B cell (primary cell): ENCODE results near the gene CDKAL1. TPM values are rescaled to one million over a fixed set of nuclear protein-coding genes. Genes with fewer than 3 reads are reported as not detected.

Experiments used
- ATAC-seq: fragments of 200-7000 bp; cut with Tn5 transposase; one replicate; pipeline ENCODE4 v1.10.0; 2021; ENCODE audit warnings: low read depth, mild to moderate bottlenecking, moderate number of reproducible peaks, moderate library complexity
- CTCF ChIA-PET: fragments of 350-600 bp; sonication (Branson Sonifier 250); formaldehyde crosslinking; loops from one replicate; lab custom pipeline; 2021; ENCODE audit warnings: antibody characterized with exemption, inconsistent platforms; lab: Charles Lee
- POLR2A ChIA-PET: fragments of 350-600 bp; sonication (Branson Sonifier 250); formaldehyde crosslinking; loops from one replicate; lab custom pipeline; 2021; ENCODE audit warnings: antibody characterized with exemption; lab: Charles Lee
- DNase-seq: peaks from one replicate; pipeline ENCODE4 v3.0.0; 2013
- H2AFZ ChIP-seq: 2 replicates; pipeline ENCODE4 v1.6.1; 2012; ENCODE audit warnings: mild to moderate bottlenecking, low read depth, low read length; ENCODE audit not compliant: insufficient read depth, poor library complexity, severe bottlenecking
- H3K27ac ChIP-seq, 2 donors: 1 replicate in 1 of 2; 2 replicates in 1 of 2; pipeline ENCODE4 v1.5.1; 2012 to 2013; ENCODE audit warnings: low read length in 2 of 2, mild to moderate bottlenecking in 2 of 2, moderate library complexity in 1 of 2
- H3K27me3 ChIP-seq, 4 experiments: fragments of 200-600 bp in 1 of 4; sonication (generic) in 1 of 4; replicated peaks in 1 of 4; 1 replicate in 2 of 4; 2 replicates in 2 of 4; pipeline versions ENCODE4 v1.6.1 to v1.7.0; 2013 to 2016; ENCODE audit warnings: low read length in 3 of 4, mild to moderate bottlenecking in 2 of 4, mixed read lengths in 1 of 4, moderate library complexity in 1 of 4; ENCODE audit not compliant: insufficient read depth in 4 of 4, control insufficient read depth in 3 of 4; ENCODE audit errors: control extremely low read depth in 1 of 4
- H3K36me3 ChIP-seq, 2 experiments: replicated peaks in 1 of 2; 1 replicate in 1 of 2; 2 replicates in 1 of 2; pipeline versions ENCODE4 v1.6.1 to v1.7.1; 2013; ENCODE audit warnings: low read length in 1 of 2; ENCODE audit not compliant: insufficient read depth in 2 of 2, control insufficient read depth in 1 of 2; ENCODE audit errors: control extremely low read depth in 1 of 2, extremely low read depth in 1 of 2
- H3K4me1 ChIP-seq, 2 donors: fragments of 200-600 bp in 1 of 2; sonication (generic) in 1 of 2; 1 replicate in 1 of 2; 2 replicates in 1 of 2; pipeline versions ENCODE4 v1.5.1 to v1.6.1; 2013 to 2017; ENCODE audit warnings: low read length in 2 of 2; ENCODE audit not compliant: control insufficient read depth in 2 of 2, insufficient read depth in 2 of 2
- H3K4me2 ChIP-seq: replicated peaks from 2 replicates; pipeline ENCODE3; 2012; ENCODE audit warnings: mild to moderate bottlenecking, low read depth, low read length; ENCODE audit not compliant: poor library complexity, severe bottlenecking
- H3K4me3 ChIP-seq, 5 experiments: fragments of 200-600 bp in 1 of 5; sonication (generic) in 1 of 5; 1 replicate in 3 of 5; 2 replicates in 2 of 5; pipeline versions ENCODE4 v1.5.1 to v1.7.0; 2011 to 2016; ENCODE audit warnings: low read length in 4 of 5, mild to moderate bottlenecking in 4 of 5, low read depth in 2 of 5, control low read depth in 1 of 5, moderate library complexity in 1 of 5; ENCODE audit not compliant: insufficient read depth in 1 of 5; ENCODE audit errors: control extremely low read depth in 1 of 5, extremely low read depth in 1 of 5
- H3K79me2 ChIP-seq: fragments of 200-600 bp; sonication (generic); one replicate; pipeline ENCODE4 v1.6.0; 2016; ENCODE audit warnings: low read length; ENCODE audit not compliant: control insufficient read depth, insufficient read depth
- H3K9ac ChIP-seq: fragments of 200-600 bp; sonication (generic); 2 replicates; pipeline ENCODE4 v1.6.1; 2017; ENCODE audit warnings: mild to moderate bottlenecking, low read length, moderate library complexity
- H3K9me3 ChIP-seq, 3 donors: one replicate each; pipeline versions ENCODE4 v1.6.1 to v1.7.1; 2013; ENCODE audit warnings: low read length in 2 of 3; ENCODE audit not compliant: control insufficient read depth in 2 of 3, insufficient read depth in 1 of 3; ENCODE audit errors: control extremely low read depth in 1 of 3
- H4K20me1 ChIP-seq: 2 replicates; pipeline ENCODE4 v1.6.0; 2012; ENCODE audit warnings: mild to moderate bottlenecking, low read length; ENCODE audit not compliant: insufficient read depth, control insufficient read depth, poor library complexity, severe bottlenecking
- H3K27ac Mint-ChIP-seq: one replicate; pipeline ENCODE4 v1.8.0; 2021; ENCODE audit warnings: mixed read lengths
- H3K27me3 Mint-ChIP-seq: one replicate; pipeline ENCODE4 v1.8.0; 2021; ENCODE audit warnings: mixed read lengths
- H3K4me1 Mint-ChIP-seq: one replicate; pipeline ENCODE4 v1.8.0; 2021; ENCODE audit warnings: mixed read lengths
- H3K4me3 Mint-ChIP-seq: one replicate; pipeline ENCODE4 v1.8.0; 2021; ENCODE audit warnings: mixed read lengths
- H3K9me3 Mint-ChIP-seq: one replicate; pipeline ENCODE4 v1.8.0; 2022; ENCODE audit warnings: mixed read lengths; ENCODE audit not compliant: insufficient read depth
- EZH2 ChIP-seq: IDR thresholded peaks from 2 replicates; pipeline ENCODE4 v1.6.1; 2012; ENCODE audit warnings: borderline replicate concordance, low read depth, mild to moderate bottlenecking, moderate library complexity, low read length; ENCODE audit not compliant: insufficient read depth, poor library complexity, severe bottlenecking
- WGBS: methylation state at CpG from one replicate; pipeline ENCODE4 v1.1.5; 2013; ENCODE audit warnings: missing lambda C conversion rate; ENCODE audit not compliant: insufficient coverage; 5-methylcytosine and 5-hydroxymethylcytosine counted together
- intact Hi-C: fragments of 100-400 bp; cut with micrococcal nuclease; formaldehyde crosslinking; loops from one replicate; pipeline ENCODE4 v1.10.0; 2022
- polyA plus RNA-seq: library from polyadenylated mRNA; depleted of rRNA; stranded (reverse); fragments of >200 nt; gene quantifications from 2 replicates; pipeline ENCODE4 v1.2.3, GENCODE V29; 2012
- total RNA-seq, 2 donors: library from RNA; stranded (reverse); fragments of 120-200 nt in 1 of 2; gene quantifications; 1 replicate in 1 of 2; 2 replicates in 1 of 2; pipeline versions ENCODE4 v1.2.3 to v1.2.4, GENCODE V29; 2013 to 2022
- TF ChIP-seq, protein P1 (sequence below): fragments of 200-600 bp; IDR thresholded peaks from one replicate; pipeline ENCODE4 v1.8.0; 2022; ENCODE audit warnings: antibody characterized with exemption, mild to moderate bottlenecking

CDKAL1 gene
- total and polyA plus RNA-seq, 2 donors (not counting 1 experiment from before 2014, with no cell fraction given): 6.1 to 33.3 TPM

DNA sequence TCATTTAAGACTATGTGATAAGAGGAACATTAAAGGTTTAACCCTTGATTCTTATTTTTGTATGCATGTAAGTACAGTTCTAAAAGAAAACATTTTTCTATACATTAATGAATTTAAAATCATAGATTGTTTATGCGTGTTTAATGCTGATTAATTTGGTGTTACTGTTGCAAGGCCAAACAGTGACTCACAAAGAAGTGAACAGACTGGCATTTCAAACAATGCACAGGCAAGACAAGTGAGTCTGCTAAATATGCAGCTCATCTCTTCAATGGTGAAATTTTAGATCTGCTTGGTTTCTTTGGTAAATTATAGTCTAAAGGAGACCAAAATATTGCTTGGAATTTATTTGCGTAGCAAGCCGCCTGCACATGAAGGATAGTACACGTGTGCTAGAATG lies 641.9 kb downstream of the CDKAL1 start:
- no peak overlapping the region for H2AFZ ChIP-seq
- no peak overlapping the region for H3K9ac ChIP-seq
- no peak overlapping the region for H3K4me3 ChIP-seq
- peaks cover 0 to 2% of the 10 kb centered on the region in 2 experiments for H3K36me3 ChIP-seq
- TF ChIP-seq EZH2: no peak
- TF ChIP-seq, protein P1, sequence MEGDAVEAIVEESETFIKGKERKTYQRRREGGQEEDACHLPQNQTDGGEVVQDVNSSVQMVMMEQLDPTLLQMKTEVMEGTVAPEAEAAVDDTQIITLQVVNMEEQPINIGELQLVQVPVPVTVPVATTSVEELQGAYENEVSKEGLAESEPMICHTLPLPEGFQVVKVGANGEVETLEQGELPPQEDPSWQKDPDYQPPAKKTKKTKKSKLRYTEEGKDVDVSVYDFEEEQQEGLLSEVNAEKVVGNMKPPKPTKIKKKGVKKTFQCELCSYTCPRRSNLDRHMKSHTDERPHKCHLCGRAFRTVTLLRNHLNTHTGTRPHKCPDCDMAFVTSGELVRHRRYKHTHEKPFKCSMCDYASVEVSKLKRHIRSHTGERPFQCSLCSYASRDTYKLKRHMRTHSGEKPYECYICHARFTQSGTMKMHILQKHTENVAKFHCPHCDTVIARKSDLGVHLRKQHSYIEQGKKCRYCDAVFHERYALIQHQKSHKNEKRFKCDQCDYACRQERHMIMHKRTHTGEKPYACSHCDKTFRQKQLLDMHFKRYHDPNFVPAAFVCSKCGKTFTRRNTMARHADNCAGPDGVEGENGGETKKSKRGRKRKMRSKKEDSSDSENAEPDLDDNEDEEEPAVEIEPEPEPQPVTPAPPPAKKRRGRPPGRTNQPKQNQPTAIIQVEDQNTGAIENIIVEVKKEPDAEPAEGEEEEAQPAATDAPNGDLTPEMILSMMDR: no peak
- no peaks in the 10 kb centered on the region for H3K27me3 Mint-ChIP-seq
- H3K27me3 ChIP-seq: no peaks in the 10 kb centered on the region
- peaks cover 7 to 8% of the 10 kb centered on the region in 2 donors for H3K4me1 ChIP-seq
- no peak overlapping the region for H3K4me2 ChIP-seq
- no peaks in the 10 kb centered on the region for H3K9me3 Mint-ChIP-seq
- H4K20me1 ChIP-seq: no peaks in the 10 kb centered on the region
- ChIA-PET CTCF (no interaction called here), POLR2A (no interaction called here)
- DNase-seq: no peak
- H3K9me3 ChIP-seq: peaks cover 0 to 11% (median 4%) of the 10 kb centered on the region in 3 donors
- WGBS: 100% methylated on average over 3 of the region's 4 CpGs
- H3K27ac ChIP-seq: no peak overlapping the region
- H3K4me1 Mint-ChIP-seq: peaks cover 15% of the 10 kb centered on the region
- H3K27ac Mint-ChIP-seq: no peak overlapping the region
- no peak for ATAC-seq
- intact Hi-C loops: no loop called here
- no peaks in the 10 kb centered on the region for H3K79me2 ChIP-seq
- no peak overlapping the region for H3K4me3 Mint-ChIP-seq

DNA sequence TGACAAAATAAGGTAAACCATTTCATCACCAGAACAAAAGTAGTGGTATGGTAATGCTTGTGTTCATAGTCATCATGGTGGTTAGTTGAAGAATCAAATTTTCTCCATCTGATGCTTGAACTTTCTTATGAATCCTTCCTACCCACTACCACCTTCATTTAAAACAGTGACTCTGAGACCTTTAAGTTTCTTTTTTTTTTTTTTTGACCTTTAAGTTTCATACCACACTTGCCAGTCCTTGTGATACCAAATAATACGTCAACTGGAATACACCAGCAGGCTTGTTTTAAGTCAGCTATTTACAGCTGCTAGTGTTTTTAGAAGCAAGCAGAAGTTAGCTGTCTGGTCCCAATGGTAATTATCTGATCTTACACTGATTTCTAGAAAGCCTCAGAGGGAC lies 645.9 kb downstream of the CDKAL1 start:
- ChIA-PET POLR2A (interaction anchor here (0.6 kb wide), 1 partner anchor 130 kb away, joined by 3 read pairs; no protein-coding TSS in a partner anchor), CTCF (no interaction called here)
- no peaks in the 10 kb centered on the region for H3K9me3 Mint-ChIP-seq
- Histone ChIP-seq H3K27ac (no peak overlapping the region), H3K4me3 (no peak overlapping the region), H3K9me3 (peaks cover 0 to 7% (median 4%) of the 10 kb centered on the region in 3 donors), H3K79me2 (no peaks in the 10 kb centered on the region), H3K27me3 (no peaks in the 10 kb centered on the region), H2AFZ (no peak overlapping the region), H3K4me1 (no peaks in the 10 kb centered on the region), H3K36me3 (peaks cover 0 to 2% of the 10 kb centered on the region in 2 experiments), H3K9ac (no peak overlapping the region), H4K20me1 (no peaks in the 10 kb centered on the region), H3K4me2 (no peak overlapping the region)
- TF ChIP-seq, protein P1: no peak
- TF ChIP-seq EZH2: no peak
- no peaks in the 10 kb centered on the region for H3K27me3 Mint-ChIP-seq
- no peak overlapping the region for H3K4me3 Mint-ChIP-seq
- H3K27ac Mint-ChIP-seq: no peak overlapping the region
- intact Hi-C loops: no loop called here
- H3K4me1 Mint-ChIP-seq: no peaks in the 10 kb centered on the region
- DNase-seq (no peak), ATAC-seq (no peak)
- WGBS: no CpG with 5 or more reads among the region's 1 CpG
